ENCODE measurements around the gene CORO1C.

CORO1C gene

GRCh38 chr12:108724890-108725151 is 6.5 kb downstream of the CORO1C start:
- DNase-seq (ENCODE audit: low read depth, low spot score): no peak

- DNase-seq (ENCODE audit: low read depth, low spot score): no peak
Measured at GRCh38 chr12:108724054-108724889, 7.0 kb downstream of the CORO1C start.

DNA sequence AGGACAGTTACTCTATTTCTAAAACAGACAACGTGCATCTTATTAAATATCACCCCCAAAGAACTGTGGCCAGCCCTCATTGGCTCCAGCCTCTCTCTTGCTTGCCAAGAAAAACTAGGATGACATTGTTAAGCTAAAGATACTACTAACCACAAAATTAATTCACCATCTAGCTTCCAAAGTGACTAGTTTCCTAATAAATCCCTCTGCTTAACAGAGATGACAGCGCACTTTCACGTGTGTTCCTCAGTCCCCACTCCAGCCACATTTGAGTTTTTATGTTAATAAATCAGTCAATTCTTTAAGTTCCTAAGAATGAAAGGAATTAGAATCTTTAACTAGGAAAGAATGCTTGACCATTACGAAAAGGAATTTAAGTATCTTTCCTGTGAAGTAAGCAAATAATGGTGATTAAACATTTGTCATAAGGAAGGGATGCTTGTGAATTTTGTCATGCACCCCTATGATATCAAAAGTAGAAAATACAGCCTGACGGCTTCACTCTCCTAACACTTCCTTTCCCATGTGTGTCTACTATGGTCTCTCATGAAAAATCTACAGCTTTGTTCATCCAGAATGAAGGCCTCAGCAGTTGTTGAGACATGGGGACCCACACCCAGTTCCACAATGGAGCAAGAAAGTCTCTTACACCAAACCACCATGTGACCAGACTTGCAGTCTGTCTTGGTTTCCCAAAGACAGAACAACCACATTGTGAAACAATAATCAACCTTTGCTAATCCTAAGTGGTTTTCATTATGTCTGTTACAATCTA is 8.1 kb downstream of the CORO1C start:
- no peak for DNase-seq (ENCODE audit: low read depth, low spot score)

- no peak for DNase-seq (ENCODE audit: low read depth, low spot score)
Measured at GRCh38 chr12:108722463-108722862, 8.9 kb downstream of the CORO1C start.

GRCh38 chr12:108721824-108722223 is 9.5 kb downstream of the CORO1C start:
- no peak for DNase-seq (ENCODE audit: low read depth, low spot score)

- DNase-seq (ENCODE audit: low read depth, low spot score): no peak
Measured at GRCh38 chr12:108720757-108721514, 10.4 kb downstream of the CORO1C start.

DNA sequence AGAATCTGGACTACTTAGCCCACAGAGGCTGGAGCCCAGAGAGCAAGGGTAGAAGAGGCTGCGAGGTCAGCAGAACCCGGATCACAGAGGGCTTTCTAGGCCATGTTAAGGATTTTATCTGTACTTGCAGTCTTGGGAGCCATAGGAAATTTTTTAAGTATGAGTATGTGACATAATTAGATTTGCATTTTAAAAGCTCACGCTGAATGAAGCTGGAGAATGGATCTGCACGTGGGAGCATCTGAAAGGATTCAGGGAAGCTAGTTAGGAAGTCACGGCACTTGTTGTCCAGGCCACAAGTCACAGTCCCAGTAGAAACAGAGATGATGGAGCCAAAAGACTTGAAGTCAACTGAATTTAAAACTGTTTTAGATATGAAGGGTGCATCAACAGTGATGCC is 14.1 kb downstream of the CORO1C start:
- no peak for DNase-seq (ENCODE audit: low read depth, low spot score)

DNA sequence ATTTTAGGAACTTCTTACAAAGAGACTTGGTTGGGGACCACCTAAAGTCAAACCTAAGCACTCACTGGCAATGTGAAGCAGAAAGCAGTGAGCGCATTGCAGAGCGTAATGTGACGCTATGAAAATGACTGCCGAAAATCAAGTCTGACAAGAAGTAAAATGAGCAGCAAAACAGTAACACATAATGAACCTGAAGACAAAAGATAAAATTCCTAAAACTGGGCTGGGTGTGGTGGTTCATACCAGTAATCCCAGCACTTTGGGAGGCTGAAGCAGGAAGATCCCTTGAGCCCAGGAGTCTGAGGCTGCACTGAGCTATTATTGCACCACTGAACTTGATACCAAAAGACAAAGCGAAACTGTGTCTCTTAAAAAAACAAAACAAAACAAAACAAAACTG is 16.5 kb downstream of the CORO1C start:
- DNase-seq (ENCODE audit: low read depth, low spot score): no peak

GRCh38 chr12:108713471-108713870 is 17.8 kb downstream of the CORO1C start:
- no peak for DNase-seq (ENCODE audit: low read depth, low spot score)

DNA sequence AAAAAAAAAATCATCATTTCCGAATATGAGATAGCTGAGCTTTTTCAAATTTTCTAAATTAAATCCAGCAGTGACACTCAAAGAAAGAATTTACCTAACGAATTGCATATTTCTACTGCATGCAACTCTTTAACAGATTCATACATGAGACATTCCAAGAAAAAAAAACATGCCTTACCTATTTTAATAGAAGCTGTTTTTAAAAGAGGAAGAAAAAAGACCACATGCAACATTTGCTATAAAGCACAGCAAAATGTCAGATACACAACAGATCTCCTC is 18.5 kb downstream of the CORO1C start:
- no peak for DNase-seq (ENCODE audit: low read depth, low spot score)

DNA sequence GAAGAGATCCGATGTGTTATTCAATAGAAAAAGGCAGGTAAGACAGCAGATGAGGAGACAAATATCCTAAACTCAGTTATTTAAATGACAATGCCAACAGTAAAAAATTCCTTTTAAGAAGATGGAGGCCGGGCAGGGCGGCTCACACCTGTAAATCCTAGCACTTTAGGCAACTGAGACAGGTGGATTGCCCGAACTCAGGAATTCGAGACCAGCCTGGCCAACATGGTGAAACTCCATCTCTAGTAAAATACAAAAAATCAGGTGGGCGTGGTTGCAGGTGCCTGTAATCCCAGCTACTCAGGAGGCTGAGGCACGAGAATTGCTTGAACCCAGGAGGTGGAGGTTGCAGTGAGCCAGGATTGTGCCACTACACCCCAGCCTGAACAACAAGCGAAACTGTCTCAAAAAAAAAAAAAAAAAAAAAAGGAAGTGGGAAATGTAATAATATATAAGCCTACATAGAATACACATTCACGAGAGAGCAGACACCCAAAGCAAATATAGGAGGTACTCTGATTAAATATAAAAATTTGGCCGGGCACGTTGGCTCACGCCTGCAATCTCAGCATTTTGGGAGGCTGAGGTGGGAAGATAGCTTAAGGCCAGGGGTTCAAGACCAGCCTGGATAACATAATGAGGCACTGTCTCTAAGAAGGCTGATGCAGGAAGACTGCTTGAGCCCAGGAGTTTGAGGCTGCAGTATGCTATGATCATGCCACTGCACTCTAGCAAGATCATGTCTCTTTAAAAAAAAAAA is 19.0 kb downstream of the CORO1C start:
- DNase-seq (ENCODE audit: low read depth, low spot score): no peak

GRCh38 chr12:108711489-108712164 is 19.7 kb downstream of the CORO1C start:
- DNase-seq (ENCODE audit: low read depth, low spot score): no peak

DNA sequence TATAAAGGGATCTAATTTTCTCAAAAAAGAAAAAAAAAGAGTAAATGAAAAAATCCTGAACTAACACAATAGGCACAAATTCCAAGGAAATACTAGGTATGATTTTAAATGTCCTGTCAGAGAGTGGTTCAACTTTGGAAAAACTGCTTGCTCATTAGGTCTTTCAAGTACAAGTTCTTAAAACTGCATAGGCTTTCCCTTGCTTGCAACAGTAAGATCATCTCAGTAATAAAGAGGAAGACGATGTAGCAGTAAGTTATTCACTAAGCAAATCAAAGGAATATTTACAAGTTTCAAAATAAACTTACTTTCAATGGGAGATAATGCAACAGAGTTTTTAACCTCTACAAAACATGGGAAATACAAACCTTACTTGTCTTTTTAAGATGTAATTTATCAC is 21.6 kb downstream of the CORO1C start:
- no peak for DNase-seq (ENCODE audit: low read depth, low spot score)

GRCh38 chr12:108704527-108704926 is 26.8 kb downstream of the CORO1C start:
- DNase-seq (ENCODE audit: low read depth, low spot score): no peak

- no peak for DNase-seq (ENCODE audit: low read depth, low spot score)
Measured at GRCh38 chr12:108702595-108703320, 28.6 kb downstream of the CORO1C start.

- no peak for DNase-seq (ENCODE audit: low read depth, low spot score)
Measured at GRCh38 chr12:108701779-108702441, 29.4 kb downstream of the CORO1C start.

DNA sequence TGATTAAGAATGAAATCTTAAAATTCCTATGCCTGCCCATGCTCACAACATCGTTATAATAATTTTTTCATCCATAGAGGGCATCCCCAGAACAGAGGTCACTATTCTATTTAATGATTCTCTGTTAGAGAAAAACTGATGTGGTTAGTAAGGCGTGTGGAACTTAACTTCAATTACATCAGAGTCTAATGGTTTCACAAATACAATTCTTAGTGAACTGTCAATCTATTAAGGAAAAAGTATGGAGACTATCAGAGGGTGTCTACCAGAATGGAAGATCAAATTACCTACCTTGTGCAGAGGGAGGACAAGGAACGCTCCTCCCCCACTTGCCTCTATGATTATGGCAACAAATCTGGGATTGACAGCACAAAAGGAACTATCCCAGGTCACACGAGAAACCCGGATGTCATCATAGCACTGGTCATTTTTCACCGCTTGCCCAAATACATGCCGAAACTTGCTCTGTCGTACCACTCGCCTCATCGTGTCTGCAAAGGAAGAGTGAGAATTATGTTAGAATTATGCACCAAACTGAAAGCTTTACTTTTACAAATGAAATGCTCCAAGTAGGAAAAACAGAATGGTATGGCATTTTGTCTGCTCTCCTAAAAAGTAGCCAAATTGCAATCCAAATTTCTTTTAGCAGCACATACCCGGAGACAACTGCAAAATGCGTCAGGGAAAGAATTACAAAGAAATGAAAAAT is 30.3 kb downstream of the CORO1C start:
- DNase-seq (ENCODE audit: low read depth, low spot score): no peak

GRCh38 chr12:108699955-108700563 is 31.3 kb downstream of the CORO1C start:
- DNase-seq (ENCODE audit: low read depth, low spot score): peak; percentile 47

DNA sequence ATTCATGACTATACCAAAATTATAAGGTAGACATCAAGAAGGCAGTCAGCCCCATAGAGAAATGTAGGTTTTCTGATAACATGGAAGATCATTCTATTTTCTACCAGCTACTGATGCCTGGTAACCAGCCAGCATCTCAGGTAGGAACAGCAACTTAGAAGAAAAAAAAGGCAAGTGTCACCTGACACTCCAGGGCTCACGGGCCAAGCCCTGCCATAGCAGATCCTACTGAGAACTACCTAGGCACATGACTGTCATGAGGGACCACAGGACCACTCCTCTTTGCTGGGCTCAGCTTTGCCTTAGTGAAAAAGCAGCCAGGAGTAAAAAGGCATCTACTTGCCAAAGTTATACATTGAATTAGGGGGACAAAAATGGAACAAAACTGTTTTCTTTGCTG is 33.4 kb downstream of the CORO1C start:
- DNase-seq (ENCODE audit: low read depth, low spot score): no peak
